Measurements from ENCODE around the gene NEDD9.

Gene NEDD9

GRCh38 chr6:11149551-11149950 is 82.9 kb downstream of the NEDD9 start:
- no peak for TF ChIP-seq REST (IDR thresholded peaks at IDR 0.05; ENCODE audit: low read depth)
- TF ChIP-seq ZBTB7A (IDR thresholded peaks at IDR 0.05; ENCODE audit: low read depth), result no peak
- no peak for TF ChIP-seq TAF1 (IDR thresholded peaks at IDR 0.05; ENCODE audit: low read depth)
- no peak for TF ChIP-seq RAD21 (IDR thresholded peaks at IDR 0.05; ENCODE audit: low read depth)

GRCh38 chr6:11146117-11146826 is 86.2 kb downstream of the NEDD9 start:
- TF ChIP-seq FOXM1 (IDR thresholded peaks at IDR 0.05; ENCODE audit: borderline replicate concordance, low read depth), result no peak
- TF ChIP-seq CEBPB (IDR thresholded peaks at IDR 0.05), result no peak
- TF ChIP-seq EP300 (IDR thresholded peaks at IDR 0.05; ENCODE audit: borderline replicate concordance), result no peak
- no peak for TF ChIP-seq REST (IDR thresholded peaks at IDR 0.05; ENCODE audit: low read depth)
- no peak for TF ChIP-seq EGR1 (IDR thresholded peaks at IDR 0.05)
- no peak for TF ChIP-seq CREB1 (IDR thresholded peaks at IDR 0.05; ENCODE audit: low read depth)
- no peak for TF ChIP-seq TCF12 (IDR thresholded peaks at IDR 0.05; ENCODE audit: low read depth)
- TF ChIP-seq ZBTB7A (IDR thresholded peaks at IDR 0.05; ENCODE audit: low read depth), result no peak
- TF ChIP-seq RAD21 (IDR thresholded peaks at IDR 0.05; ENCODE audit: low read depth), result no peak
- TF ChIP-seq YY1 (IDR thresholded peaks at IDR 0.05; ENCODE audit: low read depth), result no peak

- TF ChIP-seq ZBTB7A (IDR thresholded peaks at IDR 0.05; ENCODE audit: low read depth) (no peak), RAD21 (IDR thresholded peaks at IDR 0.05; ENCODE audit: low read depth) (peak; percentile 98)
These were observed 88.0 kb downstream of the NEDD9 start for GRCh38 chr6:11144393-11144851.

- TF ChIP-seq CEBPB (IDR thresholded peaks at IDR 0.05) (peak; percentile 92), EP300 (IDR thresholded peaks at IDR 0.05; ENCODE audit: borderline replicate concordance) (no peak)
These were observed 88.8 kb downstream of the NEDD9 start for GRCh38 chr6:11143394-11144371.

- TF ChIP-seq EP300 (IDR thresholded peaks at IDR 0.05; ENCODE audit: borderline replicate concordance) (no peak), RAD21 (IDR thresholded peaks at IDR 0.05; ENCODE audit: low read depth) (no peak), TCF12 (IDR thresholded peaks at IDR 0.05; ENCODE audit: low read depth) (no peak), NFIC (IDR thresholded peaks at IDR 0.05) (no peak), TAF1 (IDR thresholded peaks at IDR 0.05; ENCODE audit: low read depth) (no peak), MAX (IDR thresholded peaks at IDR 0.05) (no peak), ZBTB7A (IDR thresholded peaks at IDR 0.05; ENCODE audit: low read depth) (no peak), FOXM1 (IDR thresholded peaks at IDR 0.05; ENCODE audit: borderline replicate concordance, low read depth) (no peak), YY1 (IDR thresholded peaks at IDR 0.05; ENCODE audit: low read depth) (no peak), TEAD4 (IDR thresholded peaks at IDR 0.05) (no peak), CREB1 (IDR thresholded peaks at IDR 0.05; ENCODE audit: low read depth) (no peak), REST (IDR thresholded peaks at IDR 0.05; ENCODE audit: low read depth) (no peak), CEBPB (IDR thresholded peaks at IDR 0.05) (no peak), USF1 (IDR thresholded peaks at IDR 0.05) (no peak), EGR1 (IDR thresholded peaks at IDR 0.05) (no peak)
These were observed 90.0 kb downstream of the NEDD9 start for GRCh38 chr6:11142296-11143027.

Measured in Ishikawa (cell line).